ENCODE data around the gene PLS1. TPM values are rescaled to one million over a fixed set of nuclear protein-coding genes. Genes with fewer than 3 reads are reported as not detected.
"Not testable (repeated sequence)": the region's sequence is repeated elsewhere in the genome, so short reads cannot be mapped to it uniquely, and the experiment has no call there.

Gene PLS1
- total RNA-seq = 1 to 10 TPM in 1 of 2 donors, under 1 TPM in 1; 0.97 to 1.0 TPM
- polyA plus RNA-seq = 10 to 100 TPM in 1 of 2 donors, under 1 TPM in 1; 0.54 to 36.2 TPM
- long read RNA-seq, donor 1 = 0 reads
- long read RNA-seq, donor 2, partial matches to known transcripts = 0 of 2 reads
- long read RNA-seq, donor 2, other reads (novel, unspliced or antisense) = 0 of 2 reads

DNA sequence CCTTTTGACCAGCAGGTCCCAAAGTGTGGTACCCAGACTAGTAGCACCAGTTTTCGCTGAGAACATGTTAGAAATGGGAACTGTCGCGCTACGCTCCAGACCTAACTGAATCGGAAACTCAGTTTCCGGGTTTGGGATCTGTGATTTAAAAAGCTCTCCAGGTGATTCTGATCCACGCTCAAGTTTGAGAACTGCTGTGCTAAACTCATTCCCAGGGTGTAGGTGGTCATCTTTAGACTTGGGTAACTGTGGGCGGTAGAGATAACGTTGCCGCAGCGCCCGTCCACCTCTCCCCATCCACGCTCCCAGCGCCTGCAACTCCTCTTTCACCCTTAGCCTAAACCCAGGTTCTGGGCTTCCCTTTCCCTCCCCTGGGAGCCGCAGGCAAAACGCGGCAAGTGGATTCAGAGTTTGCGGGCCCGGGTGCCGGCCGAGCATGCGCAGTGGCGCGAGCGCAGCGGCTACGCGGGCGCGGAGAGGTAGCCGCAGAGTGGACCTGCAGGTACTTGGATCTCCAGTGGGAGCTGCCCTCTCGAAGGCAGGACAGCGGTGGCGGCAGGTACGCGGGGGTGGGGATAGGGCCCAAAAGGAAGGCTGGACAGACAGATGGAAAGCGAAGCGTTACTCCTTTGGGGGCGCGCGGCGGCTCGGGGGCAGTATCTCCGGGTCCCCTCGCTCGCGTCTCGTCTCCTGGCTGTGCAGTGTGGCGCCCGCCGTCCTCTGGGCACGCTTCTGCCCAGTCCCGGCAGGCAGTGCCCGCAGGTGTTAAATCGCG is at the start of gene PLS1:
PLS1 (plus strand) TSS at position 443 of the 775 bp plus-strand sequence. CDS start 67,845 bp downstream, outside the sequence.
- Histone ChIP-seq H3K36me3 (ENCODE audit: control insufficient read depth in 1 of 2, insufficient read depth in 2 of 2, low read length in 1 of 2) (no peaks in the 10 kb centered on the region), H3K4me3 (ENCODE audit: low read length in 2 of 2) (peak within 1 kb of the TSS; percentile 15 to 56), H3K4me1 (ENCODE audit: control insufficient read depth in 1 of 2, insufficient read depth in 2 of 2, low read length in 2 of 2) (no peaks in the 10 kb centered on the region), H3K9me3 (ENCODE audit: control insufficient read depth, low read length) (no peaks in the 10 kb centered on the region), H3K27ac (ENCODE audit: low read depth in 1 of 2, low read length in 2 of 2) (peak within 1 kb of the TSS in 1 of 2 donors; percentile 40), H3K27me3 (ENCODE audit: control insufficient read depth in 1 of 2, insufficient read depth in 2 of 2, low read length in 1 of 2) (no peaks in the 10 kb centered on the region)
- DNase-seq (peak; percentile 86 to 93), ATAC-seq (ENCODE audit: low FRiP score) (peak; percentile 94)
- intact Hi-C loops (cut with DNase I) = loop anchor here in 1 of 2 donors (2.0 to 5.0 kb wide), 2 partner anchors 126 to 401 kb away; partner anchors contain the start of gene TRPC1
- WGBS, 2 donors = 0% methylated on average over 56 of the region's 56 CpGs

DNA sequence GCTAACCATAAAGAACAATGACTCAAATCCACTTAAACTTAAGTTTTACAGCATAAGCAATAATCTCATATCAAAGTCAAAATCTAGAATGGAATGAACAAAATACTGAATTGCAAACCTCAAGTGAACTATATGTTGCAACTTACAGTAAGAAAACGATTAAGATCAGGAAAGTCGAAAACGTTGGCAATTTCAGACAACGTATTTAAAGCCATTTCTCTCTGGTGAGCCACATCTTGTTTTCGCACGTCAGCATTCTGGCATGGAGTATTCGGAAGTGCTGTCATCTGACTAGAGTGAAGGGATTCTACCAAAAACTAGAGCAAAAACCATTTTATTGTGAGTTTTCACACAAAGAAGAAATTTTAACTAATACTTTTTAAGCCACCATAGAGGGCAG is 46.2 kb upstream of the PLS1 start:
- no peaks in the 10 kb centered on the region for H3K9me3 ChIP-seq (ENCODE audit: control insufficient read depth, low read length)
- no peaks in the 10 kb centered on the region for H3K27me3 ChIP-seq (ENCODE audit: control insufficient read depth in 1 of 2, insufficient read depth in 2 of 2, low read length in 1 of 2)
- intact Hi-C loops (cut with DNase I) = no loop called here
- no peak overlapping the region for H3K27ac ChIP-seq (ENCODE audit: low read depth in 1 of 2, low read length in 2 of 2)
- DNase-seq = no peak
- 83 to 90% methylated on average over 7 of the region's 7 CpGs for WGBS, 2 donors
- no peak for ATAC-seq (ENCODE audit: low FRiP score)
- no peaks in the 10 kb centered on the region for H3K36me3 ChIP-seq (ENCODE audit: control insufficient read depth in 1 of 2, insufficient read depth in 2 of 2, low read length in 1 of 2)
- no peak overlapping the region for H3K4me3 ChIP-seq (ENCODE audit: low read length in 2 of 2)
- no peaks in the 10 kb centered on the region for H3K4me1 ChIP-seq (ENCODE audit: control insufficient read depth in 1 of 2, insufficient read depth in 2 of 2, low read length in 2 of 2)

GRCh38 chr3:142552579-142552978 is 43.6 kb upstream of the PLS1 start:
- intact Hi-C loops (cut with DNase I); H3K9me3 ChIP-seq (ENCODE audit: control insufficient read depth, low read length); DNase-seq; H3K27ac ChIP-seq (ENCODE audit: low read depth in 1 of 2, low read length in 2 of 2); H3K4me3 ChIP-seq (ENCODE audit: low read length in 2 of 2); H3K27me3 ChIP-seq (ENCODE audit: control insufficient read depth in 1 of 2, insufficient read depth in 2 of 2, low read length in 1 of 2); ATAC-seq (ENCODE audit: low FRiP score); H3K4me1 ChIP-seq (ENCODE audit: control insufficient read depth in 1 of 2, insufficient read depth in 2 of 2, low read length in 2 of 2); H3K36me3 ChIP-seq (ENCODE audit: control insufficient read depth in 1 of 2, insufficient read depth in 2 of 2, low read length in 1 of 2): not testable (repeated sequence)
- 95 to 100% methylated on average over 1 of the region's 1 CpG for WGBS, 2 donors

GRCh38 chr3:142553741-142554140 is 42.5 kb upstream of the PLS1 start:
- ATAC-seq (ENCODE audit: low FRiP score) (no peak), DNase-seq (no peak)
- H3K4me1 ChIP-seq (ENCODE audit: control insufficient read depth in 1 of 2, insufficient read depth in 2 of 2, low read length in 2 of 2) = no peaks in the 10 kb centered on the region
- intact Hi-C loops (cut with DNase I) = no loop called here
- no peaks in the 10 kb centered on the region for H3K36me3 ChIP-seq (ENCODE audit: control insufficient read depth in 1 of 2, insufficient read depth in 2 of 2, low read length in 1 of 2)
- H3K27me3 ChIP-seq (ENCODE audit: control insufficient read depth in 1 of 2, insufficient read depth in 2 of 2, low read length in 1 of 2) = no peaks in the 10 kb centered on the region
- H3K9me3 ChIP-seq (ENCODE audit: control insufficient read depth, low read length) = no peaks in the 10 kb centered on the region
- H3K27ac ChIP-seq (ENCODE audit: low read depth in 1 of 2, low read length in 2 of 2) = no peak overlapping the region
- WGBS, 2 donors = 95 to 99% methylated on average over 1 of the region's 1 CpG
- H3K4me3 ChIP-seq (ENCODE audit: low read length in 2 of 2) = no peak overlapping the region

DNA sequence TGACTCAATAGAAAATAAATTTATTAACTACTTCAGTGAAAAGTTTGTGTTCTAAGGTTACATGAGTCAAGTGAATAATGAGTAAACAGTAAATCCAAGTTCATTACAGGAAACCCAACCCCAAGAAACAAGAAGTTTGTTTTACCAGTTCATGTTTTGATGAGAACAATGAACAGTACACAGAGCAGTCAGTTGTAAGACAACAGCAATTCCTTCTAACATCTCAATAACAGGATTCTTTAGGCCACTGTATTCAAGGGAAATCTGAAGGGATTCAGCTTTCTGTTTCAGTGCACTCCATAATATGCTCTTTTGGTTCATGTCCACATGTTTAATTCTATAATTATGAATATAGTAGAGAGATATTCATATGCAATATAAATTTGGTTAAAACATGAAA is 36.1 kb upstream of the PLS1 start:
- no peak for DNase-seq
- H3K4me1 ChIP-seq (ENCODE audit: control insufficient read depth in 1 of 2, insufficient read depth in 2 of 2, low read length in 2 of 2) = no peaks in the 10 kb centered on the region
- no peak overlapping the region for H3K27ac ChIP-seq (ENCODE audit: low read depth in 1 of 2, low read length in 2 of 2)
- H3K9me3 ChIP-seq (ENCODE audit: control insufficient read depth, low read length) = no peaks in the 10 kb centered on the region
- intact Hi-C loops (cut with DNase I) = no loop called here
- H3K36me3 ChIP-seq (ENCODE audit: control insufficient read depth in 1 of 2, insufficient read depth in 2 of 2, low read length in 1 of 2) = peaks cover 0 to 2% of the 10 kb centered on the region in 2 donors
- no peak for ATAC-seq (ENCODE audit: low FRiP score)
- no peaks in the 10 kb centered on the region for H3K27me3 ChIP-seq (ENCODE audit: control insufficient read depth in 1 of 2, insufficient read depth in 2 of 2, low read length in 1 of 2)
- H3K4me3 ChIP-seq (ENCODE audit: low read length in 2 of 2) = no peak overlapping the region

- DNase-seq = no peak
- no peak for ATAC-seq (ENCODE audit: low FRiP score)
- Histone ChIP-seq H3K27me3 (ENCODE audit: control insufficient read depth in 1 of 2, insufficient read depth in 2 of 2, low read length in 1 of 2) (no peaks in the 10 kb centered on the region), H3K9me3 (ENCODE audit: control insufficient read depth, low read length) (no peaks in the 10 kb centered on the region), H3K4me3 (ENCODE audit: low read length in 2 of 2) (no peak overlapping the region), H3K36me3 (ENCODE audit: control insufficient read depth in 1 of 2, insufficient read depth in 2 of 2, low read length in 1 of 2) (peaks cover 0 to 2% of the 10 kb centered on the region in 2 donors), H3K27ac (ENCODE audit: low read depth in 1 of 2, low read length in 2 of 2) (no peak overlapping the region), H3K4me1 (ENCODE audit: control insufficient read depth in 1 of 2, insufficient read depth in 2 of 2, low read length in 2 of 2) (no peaks in the 10 kb centered on the region)
- 83 to 95% methylated on average over 4 of the region's 4 CpGs for WGBS, 2 donors
- intact Hi-C loops (cut with DNase I) = no loop called here
These were observed 32.6 kb upstream of the PLS1 start for GRCh38 chr3:142563496-142563997.

DNA sequence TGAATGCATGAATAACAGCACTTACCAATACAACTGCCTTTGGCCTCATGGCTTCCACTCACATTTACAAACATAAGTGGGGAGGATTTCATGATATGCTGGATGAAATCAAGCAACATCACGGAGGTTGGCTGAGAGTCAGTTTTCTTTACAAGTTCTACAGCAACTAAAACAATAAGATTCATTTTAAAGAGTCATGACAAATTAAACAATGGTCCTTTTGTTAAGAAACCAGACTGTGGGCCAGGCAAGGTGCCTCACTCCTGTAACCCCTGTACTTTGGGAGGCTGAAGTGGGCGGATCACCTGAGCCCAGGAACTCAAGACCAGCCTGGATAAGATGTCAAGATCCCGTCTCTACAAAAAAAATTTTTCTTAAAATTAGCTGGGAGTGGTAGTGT is 30.1 kb upstream of the PLS1 start:
- Histone ChIP-seq H3K27ac (ENCODE audit: low read depth in 1 of 2, low read length in 2 of 2) (no peak overlapping the region), H3K4me3 (ENCODE audit: low read length in 2 of 2) (no peak overlapping the region), H3K36me3 (ENCODE audit: control insufficient read depth in 1 of 2, insufficient read depth in 2 of 2, low read length in 1 of 2) (peaks cover 0 to 2% of the 10 kb centered on the region in 2 donors), H3K4me1 (ENCODE audit: control insufficient read depth in 1 of 2, insufficient read depth in 2 of 2, low read length in 2 of 2) (no peaks in the 10 kb centered on the region), H3K27me3 (ENCODE audit: control insufficient read depth in 1 of 2, insufficient read depth in 2 of 2, low read length in 1 of 2) (no peaks in the 10 kb centered on the region), H3K9me3 (ENCODE audit: control insufficient read depth, low read length) (no peaks in the 10 kb centered on the region)
- intact Hi-C loops (cut with DNase I) = no loop called here
- DNase-seq (no peak), ATAC-seq (ENCODE audit: low FRiP score) (no peak)
- WGBS, 2 donors = 90 to 94% methylated on average over 3 of the region's 3 CpGs

- WGBS, 2 donors = 64 to 71% methylated on average over 21 of the region's 21 CpGs
- intact Hi-C loops (cut with DNase I) = no loop called here
- peak; percentile 29 for ATAC-seq (ENCODE audit: low FRiP score)
These were observed 27.7 kb upstream of the PLS1 start for GRCh38 chr3:142568393-142569017.

More at GRCh38 chr3:142568393-142569017, 27.7 kb upstream of the PLS1 start:
- H3K4me1 ChIP-seq (ENCODE audit: control insufficient read depth in 1 of 2, insufficient read depth in 2 of 2, low read length in 2 of 2) = no peaks in the 10 kb centered on the region
- H3K27ac ChIP-seq (ENCODE audit: low read depth in 1 of 2, low read length in 2 of 2) = no peak overlapping the region
- no peak overlapping the region for H3K4me3 ChIP-seq (ENCODE audit: low read length in 2 of 2)
- H3K9me3 ChIP-seq (ENCODE audit: control insufficient read depth, low read length) = no peaks in the 10 kb centered on the region
- no peak for DNase-seq
- H3K27me3 ChIP-seq (ENCODE audit: control insufficient read depth in 1 of 2, insufficient read depth in 2 of 2, low read length in 1 of 2) = no peaks in the 10 kb centered on the region
- peaks cover 0 to 2% of the 10 kb centered on the region in 2 donors for H3K36me3 ChIP-seq (ENCODE audit: control insufficient read depth in 1 of 2, insufficient read depth in 2 of 2, low read length in 1 of 2)
